ENCODE results near the gene ARPC5L. TPM values are rescaled to one million over a fixed set of nuclear protein-coding genes. Genes with fewer than 3 reads are reported as not detected.

The ARPC5L gene
- total and polyA plus RNA-seq, 2 of the 13 experiments (the other 11 are each of a cell fraction or from before 2014, with no cell fraction given): 29.9 to 33.8 TPM

DNA sequence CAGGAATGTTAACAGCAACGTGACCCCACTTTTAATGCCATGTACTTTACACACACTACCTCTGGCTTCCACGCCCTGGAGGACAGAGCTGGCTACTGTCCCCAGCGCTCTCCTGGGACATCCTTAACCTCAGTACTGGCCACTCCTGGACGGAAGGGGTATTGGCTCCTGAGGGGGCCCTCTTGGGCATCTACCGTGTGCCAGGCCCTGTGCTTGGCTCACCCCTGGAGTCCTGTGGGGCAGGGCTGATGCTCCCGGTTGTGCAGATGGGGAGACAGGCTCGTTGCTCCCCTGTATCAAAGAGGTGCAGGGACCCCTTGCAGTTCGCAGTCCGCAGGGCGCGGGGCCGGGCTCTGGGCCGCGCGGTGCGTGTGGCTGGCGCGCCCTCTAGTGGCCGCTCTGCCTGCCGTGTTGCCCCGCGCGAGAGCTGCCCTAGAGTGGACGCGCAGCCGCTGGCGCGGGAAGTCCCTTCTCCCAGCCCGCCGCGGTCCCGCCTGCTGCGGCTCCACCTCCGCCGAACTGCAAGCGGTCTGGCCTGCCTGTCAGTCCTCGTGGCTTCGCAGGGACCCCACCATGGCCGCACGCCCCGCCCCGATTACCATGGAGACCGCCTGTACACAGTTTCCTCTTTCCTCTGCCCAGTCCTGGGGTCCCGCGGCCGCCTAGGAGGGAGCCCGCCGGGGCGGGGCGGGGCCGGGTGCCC lies 8.9 kb upstream of the ARPC5L start, which contains the start of gene WDR38 (continued):
- TF ChIP-seq, protein P1, sequence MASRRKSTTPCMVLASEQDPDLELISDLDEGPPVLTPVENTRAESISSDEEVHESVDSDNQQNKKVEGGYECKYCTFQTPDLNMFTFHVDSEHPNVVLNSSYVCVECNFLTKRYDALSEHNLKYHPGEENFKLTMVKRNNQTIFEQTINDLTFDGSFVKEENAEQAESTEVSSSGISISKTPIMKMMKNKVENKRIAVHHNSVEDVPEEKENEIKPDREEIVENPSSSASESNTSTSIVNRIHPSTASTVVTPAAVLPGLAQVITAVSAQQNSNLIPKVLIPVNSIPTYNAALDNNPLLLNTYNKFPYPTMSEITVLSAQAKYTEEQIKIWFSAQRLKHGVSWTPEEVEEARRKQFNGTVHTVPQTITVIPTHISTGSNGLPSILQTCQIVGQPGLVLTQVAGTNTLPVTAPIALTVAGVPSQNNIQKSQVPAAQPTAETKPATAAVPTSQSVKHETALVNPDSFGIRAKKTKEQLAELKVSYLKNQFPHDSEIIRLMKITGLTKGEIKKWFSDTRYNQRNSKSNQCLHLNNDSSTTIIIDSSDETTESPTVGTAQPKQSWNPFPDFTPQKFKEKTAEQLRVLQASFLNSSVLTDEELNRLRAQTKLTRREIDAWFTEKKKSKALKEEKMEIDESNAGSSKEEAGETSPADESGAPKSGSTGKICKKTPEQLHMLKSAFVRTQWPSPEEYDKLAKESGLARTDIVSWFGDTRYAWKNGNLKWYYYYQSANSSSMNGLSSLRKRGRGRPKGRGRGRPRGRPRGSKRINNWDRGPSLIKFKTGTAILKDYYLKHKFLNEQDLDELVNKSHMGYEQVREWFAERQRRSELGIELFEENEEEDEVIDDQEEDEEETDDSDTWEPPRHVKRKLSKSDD (CRISPR knock-in tag; IDR thresholded peaks at IDR 0.05; ENCODE audit: low read depth): peak; percentile 69; the same call in 1 of the 2 replicates
- TF ChIP-seq KAT8 (CRISPR knock-in tag; IDR thresholded peaks at IDR 0.05): peak; percentile 43; the same call in 1 of the 2 replicates
- 0 out of 2 replicates have a peak, but pooled peaks have one; percentile 44 for TF ChIP-seq CHD4 (IDR thresholded peaks at IDR 0.05; ENCODE audit: borderline replicate concordance, low read length)
- TF ChIP-seq LCORL (IDR thresholded peaks at IDR 0.05): no peak
- TF ChIP-seq LCORL (CRISPR knock-in tag; IDR thresholded peaks at IDR 0.05): peak; percentile 79; the same call in 1 of the 2 replicates
- no peak for TF ChIP-seq ZSCAN25 (CRISPR knock-in tag; IDR thresholded peaks at IDR 0.05)
- TF ChIP-seq CBFB (CRISPR knock-in tag; IDR thresholded peaks at IDR 0.05): 0 out of 2 replicates have a peak, but pooled peaks have one; percentile 45
- TF ChIP-seq, protein P2, sequence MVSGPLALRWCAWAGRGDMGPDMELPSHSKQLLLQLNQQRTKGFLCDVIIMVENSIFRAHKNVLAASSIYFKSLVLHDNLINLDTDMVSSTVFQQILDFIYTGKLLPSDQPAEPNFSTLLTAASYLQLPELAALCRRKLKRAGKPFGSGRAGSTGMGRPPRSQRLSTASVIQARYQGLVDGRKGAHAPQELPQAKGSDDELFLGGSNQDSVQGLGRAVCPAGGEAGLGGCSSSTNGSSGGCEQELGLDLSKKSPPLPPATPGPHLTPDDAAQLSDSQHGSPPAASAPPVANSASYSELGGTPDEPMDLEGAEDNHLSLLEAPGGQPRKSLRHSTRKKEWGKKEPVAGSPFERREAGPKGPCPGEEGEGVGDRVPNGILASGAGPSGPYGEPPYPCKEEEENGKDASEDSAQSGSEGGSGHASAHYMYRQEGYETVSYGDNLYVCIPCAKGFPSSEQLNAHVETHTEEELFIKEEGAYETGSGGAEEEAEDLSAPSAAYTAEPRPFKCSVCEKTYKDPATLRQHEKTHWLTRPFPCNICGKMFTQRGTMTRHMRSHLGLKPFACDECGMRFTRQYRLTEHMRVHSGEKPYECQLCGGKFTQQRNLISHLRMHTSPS (CRISPR knock-in tag; IDR thresholded peaks at IDR 0.05; ENCODE audit: low read depth): peak; percentile 21; the same call in 1 of the 2 replicates
- TF ChIP-seq, protein P3, sequence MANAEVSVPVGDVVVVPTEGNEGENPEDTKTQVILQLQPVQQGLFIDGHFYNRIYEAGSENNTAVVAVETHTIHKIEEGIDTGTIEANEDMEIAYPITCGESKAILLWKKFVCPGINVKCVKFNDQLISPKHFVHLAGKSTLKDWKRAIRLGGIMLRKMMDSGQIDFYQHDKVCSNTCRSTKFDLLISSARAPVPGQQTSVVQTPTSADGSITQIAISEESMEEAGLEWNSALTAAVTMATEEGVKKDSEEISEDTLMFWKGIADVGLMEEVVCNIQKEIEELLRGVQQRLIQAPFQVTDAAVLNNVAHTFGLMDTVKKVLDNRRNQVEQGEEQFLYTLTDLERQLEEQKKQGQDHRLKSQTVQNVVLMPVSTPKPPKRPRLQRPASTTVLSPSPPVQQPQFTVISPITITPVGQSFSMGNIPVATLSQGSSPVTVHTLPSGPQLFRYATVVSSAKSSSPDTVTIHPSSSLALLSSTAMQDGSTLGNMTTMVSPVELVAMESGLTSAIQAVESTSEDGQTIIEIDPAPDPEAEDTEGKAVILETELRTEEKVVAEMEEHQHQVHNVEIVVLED (CRISPR knock-in tag; IDR thresholded peaks at IDR 0.05; ENCODE audit: borderline replicate concordance): peak; percentile 29; the same call in 1 of the 2 replicates
- TF ChIP-seq, protein P4, sequence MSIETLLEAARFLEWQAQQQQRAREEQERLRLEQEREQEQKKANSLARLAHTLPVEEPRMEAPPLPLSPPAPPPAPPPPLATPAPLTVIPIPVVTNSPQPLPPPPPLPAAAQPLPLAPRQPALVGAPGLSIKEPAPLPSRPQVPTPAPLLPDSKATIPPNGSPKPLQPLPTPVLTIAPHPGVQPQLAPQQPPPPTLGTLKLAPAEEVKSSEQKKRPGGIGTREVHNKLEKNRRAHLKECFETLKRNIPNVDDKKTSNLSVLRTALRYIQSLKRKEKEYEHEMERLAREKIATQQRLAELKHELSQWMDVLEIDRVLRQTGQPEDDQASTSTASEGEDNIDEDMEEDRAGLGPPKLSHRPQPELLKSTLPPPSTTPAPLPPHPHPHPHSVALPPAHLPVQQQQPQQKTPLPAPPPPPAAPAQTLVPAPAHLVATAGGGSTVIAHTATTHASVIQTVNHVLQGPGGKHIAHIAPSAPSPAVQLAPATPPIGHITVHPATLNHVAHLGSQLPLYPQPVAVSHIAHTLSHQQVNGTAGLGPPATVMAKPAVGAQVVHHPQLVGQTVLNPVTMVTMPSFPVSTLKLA (IDR thresholded peaks at IDR 0.05): 0 out of 2 replicates have a peak, but pooled peaks have one; percentile 3
- peak; percentile 40; the same call in 1 of the 2 replicates for TF ChIP-seq ZFP90 (CRISPR knock-in tag; IDR thresholded peaks at IDR 0.05; ENCODE audit: borderline replicate concordance)
- TF ChIP-seq ZNF430 (CRISPR knock-in tag; IDR thresholded peaks at IDR 0.05): peak; percentile 70; the same call in 1 of the 2 replicates
- TF ChIP-seq CAMTA2 (CRISPR knock-in tag; IDR thresholded peaks at IDR 0.05; ENCODE audit: borderline replicate concordance): no peak
